ENCODE data around the gene CDH4. TPM values are rescaled to one million over a fixed set of nuclear protein-coding genes. Genes with fewer than 3 reads are reported as not detected.

The CDH4 gene
- total RNA-seq, 1 donor from 2014 or later, result 3.2 TPM

DNA sequence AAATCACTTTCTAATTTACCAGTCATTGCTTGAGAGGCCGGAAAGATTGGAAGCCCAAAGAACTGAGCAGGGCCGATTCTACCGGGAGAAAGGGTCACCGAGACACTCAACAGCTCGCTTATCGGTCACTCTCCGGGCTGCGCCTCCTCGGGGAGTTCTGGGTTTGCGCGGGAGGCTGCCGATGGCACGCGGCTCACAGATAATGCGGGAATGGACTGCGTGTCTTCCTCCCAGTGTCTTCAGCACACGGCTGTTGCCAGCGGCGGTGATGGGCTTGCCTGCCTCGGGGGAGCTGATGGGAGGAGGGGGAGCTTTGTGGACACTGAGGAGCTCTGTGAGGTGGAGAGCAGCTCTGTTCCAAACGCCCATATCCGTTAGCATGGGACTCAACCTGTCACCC lies 314.6 kb downstream of the CDH4 start:
- Mint-ChIP-seq H3K4me3 (ENCODE audit: unreplicated experiment) (no peak overlapping the region), H3K36me3 (ENCODE audit: low read depth, unreplicated experiment) (no peaks in the 10 kb centered on the region), H3K9me3 (ENCODE audit: unreplicated experiment) (peaks cover 7% of the 10 kb centered on the region), H3K4me1 (ENCODE audit: low read depth, unreplicated experiment) (no peaks in the 10 kb centered on the region), H3K27ac (ENCODE audit: unreplicated experiment) (no peak overlapping the region), H3K27me3 (ENCODE audit: low read depth, unreplicated experiment) (peaks cover 33% of the 10 kb centered on the region)
- no peak overlapping the region for H2AFZ ChIP-seq (ENCODE audit: low read depth, low read length)
- peaks cover 3% of the 10 kb centered on the region for H3K9me3 ChIP-seq (ENCODE audit: insufficient read depth, low read depth, low read length)
- H3K27me3 ChIP-seq (ENCODE audit: insufficient read depth, low read length), result no peaks in the 10 kb centered on the region
- TF ChIP-seq, protein P1, sequence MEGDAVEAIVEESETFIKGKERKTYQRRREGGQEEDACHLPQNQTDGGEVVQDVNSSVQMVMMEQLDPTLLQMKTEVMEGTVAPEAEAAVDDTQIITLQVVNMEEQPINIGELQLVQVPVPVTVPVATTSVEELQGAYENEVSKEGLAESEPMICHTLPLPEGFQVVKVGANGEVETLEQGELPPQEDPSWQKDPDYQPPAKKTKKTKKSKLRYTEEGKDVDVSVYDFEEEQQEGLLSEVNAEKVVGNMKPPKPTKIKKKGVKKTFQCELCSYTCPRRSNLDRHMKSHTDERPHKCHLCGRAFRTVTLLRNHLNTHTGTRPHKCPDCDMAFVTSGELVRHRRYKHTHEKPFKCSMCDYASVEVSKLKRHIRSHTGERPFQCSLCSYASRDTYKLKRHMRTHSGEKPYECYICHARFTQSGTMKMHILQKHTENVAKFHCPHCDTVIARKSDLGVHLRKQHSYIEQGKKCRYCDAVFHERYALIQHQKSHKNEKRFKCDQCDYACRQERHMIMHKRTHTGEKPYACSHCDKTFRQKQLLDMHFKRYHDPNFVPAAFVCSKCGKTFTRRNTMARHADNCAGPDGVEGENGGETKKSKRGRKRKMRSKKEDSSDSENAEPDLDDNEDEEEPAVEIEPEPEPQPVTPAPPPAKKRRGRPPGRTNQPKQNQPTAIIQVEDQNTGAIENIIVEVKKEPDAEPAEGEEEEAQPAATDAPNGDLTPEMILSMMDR (IDR thresholded peaks at IDR 0.05; ENCODE audit: insufficient read depth, low read depth, low read length), result no peak
- TF ChIP-seq EZH2 (IDR thresholded peaks at IDR 0.05; ENCODE audit: insufficient read depth, low read length), result no peak
- H3K4me1 ChIP-seq (ENCODE audit: insufficient read depth, low read length), result no peaks in the 10 kb centered on the region
- no peaks in the 10 kb centered on the region for H4K20me1 ChIP-seq (ENCODE audit: insufficient read depth, low read length)
- H3K4me3 ChIP-seq (ENCODE audit: insufficient read depth, low read depth, low read length), result no peak overlapping the region
- no peak overlapping the region for H3K9ac ChIP-seq (ENCODE audit: low read length)
- no peak overlapping the region for H3K27ac ChIP-seq (ENCODE audit: low read depth, low read length)
- DNase-seq (ENCODE audit: low read depth), result no peak
- FAIRE-seq, result no peak
- no peak overlapping the region for H3K4me2 ChIP-seq (ENCODE audit: low read length)
- no peaks in the 10 kb centered on the region for H3K79me2 ChIP-seq (ENCODE audit: insufficient read depth, low read length)
- no peaks in the 10 kb centered on the region for H3K36me3 ChIP-seq (ENCODE audit: insufficient read depth, low read length)

- Histone ChIP-seq H4K20me1 (ENCODE audit: insufficient read depth, low read length) (no peaks in the 10 kb centered on the region), H3K27ac (ENCODE audit: low read depth, low read length) (no peak overlapping the region), H3K36me3 (ENCODE audit: insufficient read depth, low read length) (no peaks in the 10 kb centered on the region), H3K4me2 (ENCODE audit: low read length) (no peak overlapping the region), H3K79me2 (ENCODE audit: insufficient read depth, low read length) (no peaks in the 10 kb centered on the region), H3K4me1 (ENCODE audit: insufficient read depth, low read length) (no peaks in the 10 kb centered on the region), H2AFZ (ENCODE audit: low read depth, low read length) (no peak overlapping the region), H3K27me3 (ENCODE audit: insufficient read depth, low read length) (no peaks in the 10 kb centered on the region), H3K9me3 (ENCODE audit: insufficient read depth, low read depth, low read length) (peaks cover 3% of the 10 kb centered on the region), H3K9ac (ENCODE audit: low read length) (no peak overlapping the region), H3K4me3 (ENCODE audit: insufficient read depth, low read depth, low read length) (no peak overlapping the region)
- DNase-seq (ENCODE audit: low read depth) (no peak), FAIRE-seq (no peak)
- Mint-ChIP-seq H3K4me1 (ENCODE audit: low read depth, unreplicated experiment) (no peaks in the 10 kb centered on the region), H3K27ac (ENCODE audit: unreplicated experiment) (no peak overlapping the region), H3K36me3 (ENCODE audit: low read depth, unreplicated experiment) (no peaks in the 10 kb centered on the region), H3K9me3 (ENCODE audit: unreplicated experiment) (peaks cover 7% of the 10 kb centered on the region), H3K4me3 (ENCODE audit: unreplicated experiment) (no peak overlapping the region), H3K27me3 (ENCODE audit: low read depth, unreplicated experiment) (peaks cover 33% of the 10 kb centered on the region)
- TF ChIP-seq, protein P1 (IDR thresholded peaks at IDR 0.05; ENCODE audit: insufficient read depth, low read depth, low read length), result no peak
- no peak for TF ChIP-seq EZH2 (IDR thresholded peaks at IDR 0.05; ENCODE audit: insufficient read depth, low read length)
These were observed 315.1 kb downstream of the CDH4 start for GRCh38 chr20:61567204-61567603.

DNA sequence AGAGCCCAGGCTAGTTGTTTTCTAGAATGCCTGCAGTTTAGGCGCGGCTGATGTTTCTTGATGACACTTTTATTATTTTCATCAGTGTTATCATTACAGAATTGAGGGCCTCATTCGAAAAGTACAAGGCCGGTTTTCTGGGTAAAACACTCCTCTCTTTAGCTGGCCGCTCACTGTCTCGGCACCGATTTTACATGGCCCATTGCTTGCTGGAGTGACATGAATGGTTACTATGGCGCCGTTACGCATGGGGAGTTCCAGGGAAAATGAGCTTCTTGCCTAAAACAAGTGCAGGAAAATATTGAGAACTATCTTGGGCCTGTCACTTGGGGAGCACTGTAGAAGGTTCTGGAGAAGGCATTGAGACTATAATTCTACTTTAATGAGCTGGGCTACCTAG lies 317.8 kb downstream of the CDH4 start:
- H3K79me2 ChIP-seq (ENCODE audit: insufficient read depth, low read length), result no peaks in the 10 kb centered on the region
- H3K4me1 ChIP-seq (ENCODE audit: insufficient read depth, low read length), result no peaks in the 10 kb centered on the region
- H3K27me3 ChIP-seq (ENCODE audit: insufficient read depth, low read length), result no peaks in the 10 kb centered on the region
- no peak overlapping the region for H3K4me2 ChIP-seq (ENCODE audit: low read length)
- no peak overlapping the region for H3K27ac ChIP-seq (ENCODE audit: low read depth, low read length)
- H3K27me3 Mint-ChIP-seq (ENCODE audit: low read depth, unreplicated experiment), result peaks cover 24% of the 10 kb centered on the region
- no peak overlapping the region for H3K27ac Mint-ChIP-seq (ENCODE audit: unreplicated experiment)
- no peak overlapping the region for H2AFZ ChIP-seq (ENCODE audit: low read depth, low read length)
- no peaks in the 10 kb centered on the region for H3K4me1 Mint-ChIP-seq (ENCODE audit: low read depth, unreplicated experiment)
- H3K9me3 ChIP-seq (ENCODE audit: insufficient read depth, low read depth, low read length), result peaks cover 3% of the 10 kb centered on the region
- no peaks in the 10 kb centered on the region for H4K20me1 ChIP-seq (ENCODE audit: insufficient read depth, low read length)
- H3K9ac ChIP-seq (ENCODE audit: low read length), result no peak overlapping the region
- FAIRE-seq (no peak), DNase-seq (ENCODE audit: low read depth) (no peak)
- H3K4me3 Mint-ChIP-seq (ENCODE audit: unreplicated experiment), result no peak overlapping the region
- no peaks in the 10 kb centered on the region for H3K36me3 Mint-ChIP-seq (ENCODE audit: low read depth, unreplicated experiment)
- H3K36me3 ChIP-seq (ENCODE audit: insufficient read depth, low read length), result no peaks in the 10 kb centered on the region
- no peak for TF ChIP-seq EZH2 (IDR thresholded peaks at IDR 0.05; ENCODE audit: insufficient read depth, low read length)
- TF ChIP-seq, protein P1 (IDR thresholded peaks at IDR 0.05; ENCODE audit: insufficient read depth, low read depth, low read length), result no peak
- peaks cover 3% of the 10 kb centered on the region for H3K9me3 Mint-ChIP-seq (ENCODE audit: unreplicated experiment)
- H3K4me3 ChIP-seq (ENCODE audit: insufficient read depth, low read depth, low read length), result no peak overlapping the region

Measured in astrocyte (in vitro differentiated cells and primary cell).